Spinal cord (tissue), 10 donors: ENCODE results near the gene PPP2R2C. TPM values are rescaled to one million over a fixed set of nuclear protein-coding genes. Genes with fewer than 3 reads are reported as not detected.

ENCODE experiments used
- DNase-seq, 6 donors: peaks; one replicate each; pipeline versions ENCODE4 v3.0.0 to v3.0.0-alpha.2; 2013 to 2015; ENCODE audit warnings: low spot score in 6 of 6, low read depth in 4 of 6
- H3K27ac ChIP-seq: one replicate; pipeline ENCODE4 v1.5.1; 2013; ENCODE audit warnings: low read depth, low read length, control low read depth
- H3K27me3 ChIP-seq: one replicate; pipeline ENCODE4 v1.6.1; 2013; ENCODE audit warnings: low read length; ENCODE audit not compliant: control insufficient read depth, insufficient read depth
- H3K36me3 ChIP-seq: one replicate; pipeline ENCODE4 v1.6.1; 2013; ENCODE audit warnings: low read length; ENCODE audit not compliant: control insufficient read depth, insufficient read depth
- H3K4me1 ChIP-seq: one replicate; pipeline ENCODE4 v1.6.1; 2013; ENCODE audit warnings: low read length; ENCODE audit not compliant: control insufficient read depth, insufficient read depth
- H3K4me3 ChIP-seq: one replicate; pipeline ENCODE4 v1.5.1; 2013; ENCODE audit warnings: low read depth, low read length, control low read depth
- H3K9me3 ChIP-seq: one replicate; pipeline ENCODE4 v1.6.1; 2013; ENCODE audit warnings: low read length; ENCODE audit not compliant: control insufficient read depth, insufficient read depth
- WGBS: methylation state at CpG from one replicate; pipeline ENCODE4 v1.1.5; 2013; ENCODE audit warnings: missing lambda C conversion rate; ENCODE audit not compliant: insufficient coverage; 5-methylcytosine and 5-hydroxymethylcytosine counted together
- polyA plus RNA-seq, 2 donors: library from polyadenylated mRNA; unstranded; fragments of 120-200 nt; gene quantifications; one replicate each; pipeline ENCODE4 v1.2.1, GENCODE V29; 2013; ENCODE audit not compliant: insufficient read length in 2 of 2
- total RNA-seq, 2 donors: library from RNA; depleted of rRNA in 1 of 2; stranded (reverse); fragments of 120-200 nt in 1 of 2; fragments of >200 nt in 1 of 2; gene quantifications; one replicate each; pipeline versions ENCODE4 v1.2.3 to v1.2.4, GENCODE V29; 2013 to 2014
- donor health status: healthy.

PPP2R2C gene
- total and polyA plus RNA-seq, 4 donors = 17.2 to 114 (median 75.1) TPM

GRCh38 chr4:6313216-6313615 lies 159.2 kb downstream of the PPP2R2C start:
- H3K36me3 ChIP-seq = peaks cover 12% of the 10 kb centered on the region
- no peak overlapping the region for H3K4me3 ChIP-seq
- H3K9me3 ChIP-seq = peaks cover 1% of the 10 kb centered on the region
- no peak overlapping the region for H3K27ac ChIP-seq
- H3K27me3 ChIP-seq = peaks cover 2% of the 10 kb centered on the region
- H3K4me1 ChIP-seq = peaks cover 6% of the 10 kb centered on the region
- WGBS = 94% methylated on average over 5 of the region's 6 CpGs
- no peak for DNase-seq

DNA sequence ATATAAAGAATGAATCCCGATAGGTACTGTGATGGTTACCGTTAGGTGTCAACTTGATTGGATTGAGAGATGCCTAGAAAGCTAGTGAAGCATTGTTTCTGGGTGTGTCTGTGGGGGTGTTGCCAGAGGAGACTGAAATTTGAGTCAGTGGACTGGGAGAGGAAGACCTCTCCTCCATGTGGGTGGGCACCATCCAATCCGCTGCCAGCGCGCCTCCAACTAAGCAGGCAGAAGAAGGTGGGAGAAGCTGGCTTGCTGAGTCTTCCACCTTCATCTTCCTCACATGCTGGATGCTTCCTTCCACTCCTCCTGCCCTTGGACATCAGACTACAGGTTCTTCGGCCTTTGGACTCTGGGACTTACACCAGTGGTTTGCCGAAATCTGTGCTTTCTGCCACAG lies 162.6 kb downstream of the PPP2R2C start:
- H3K27ac ChIP-seq = no peak overlapping the region
- WGBS = 93% methylated on average over 7 of the region's 7 CpGs
- DNase-seq = no peak
- H3K27me3 ChIP-seq = peaks cover 2% of the 10 kb centered on the region
- peaks cover 7% of the 10 kb centered on the region for H3K36me3 ChIP-seq
- peaks cover 6% of the 10 kb centered on the region for H3K4me1 ChIP-seq
- H3K9me3 ChIP-seq = peaks cover 1% of the 10 kb centered on the region
- H3K4me3 ChIP-seq = peak overlapping the region; percentile 24

DNA sequence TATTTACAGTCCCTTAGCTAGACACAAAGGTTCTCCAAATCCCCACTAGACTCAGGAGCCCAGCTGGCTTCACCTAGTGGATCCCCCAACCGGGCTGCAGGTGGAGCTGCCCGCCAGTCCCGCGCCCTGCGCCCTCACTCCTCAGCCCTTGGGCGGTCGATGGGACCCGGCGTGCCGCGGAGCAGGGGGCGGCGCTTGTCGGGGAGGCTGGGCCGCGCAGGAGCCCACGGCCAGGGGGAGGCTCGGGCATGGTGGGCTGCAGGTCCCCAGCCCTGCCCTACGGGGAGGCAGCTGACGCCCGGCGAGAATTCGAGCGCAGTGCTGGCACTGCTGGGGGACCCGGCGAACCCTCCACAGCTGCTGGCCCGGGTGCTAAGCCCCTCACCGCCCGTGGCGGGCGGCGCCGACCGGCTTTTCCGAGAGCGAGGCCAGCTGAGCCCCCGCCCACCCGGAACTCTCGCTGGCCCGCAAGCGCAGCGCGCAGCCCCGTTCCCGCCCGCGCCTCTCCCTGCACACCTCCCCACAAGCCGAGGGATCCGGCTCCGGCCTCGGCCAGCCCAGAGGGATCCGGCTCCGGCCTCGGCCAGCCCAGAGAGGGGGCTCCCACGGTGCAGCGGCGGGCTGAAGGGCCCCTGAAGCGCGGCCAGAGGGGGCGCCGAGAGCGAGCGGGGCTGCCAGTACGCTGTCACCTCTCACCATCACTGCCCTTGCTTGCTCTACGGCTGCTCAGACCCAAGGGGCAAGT lies 163.3 kb downstream of the PPP2R2C start:
- peak in 4 of 6 donors; percentile 20 to 78 (median 45) for DNase-seq
- H3K4me1 ChIP-seq = peaks cover 6% of the 10 kb centered on the region
- peaks cover 2% of the 10 kb centered on the region for H3K27me3 ChIP-seq
- no peak overlapping the region for H3K27ac ChIP-seq
- peak overlapping the region; percentile 24 for H3K4me3 ChIP-seq
- 3% methylated on average over 64 of the region's 65 CpGs for WGBS
- peaks cover 14% of the 10 kb centered on the region for H3K36me3 ChIP-seq
- peaks cover 1% of the 10 kb centered on the region for H3K9me3 ChIP-seq

DNA sequence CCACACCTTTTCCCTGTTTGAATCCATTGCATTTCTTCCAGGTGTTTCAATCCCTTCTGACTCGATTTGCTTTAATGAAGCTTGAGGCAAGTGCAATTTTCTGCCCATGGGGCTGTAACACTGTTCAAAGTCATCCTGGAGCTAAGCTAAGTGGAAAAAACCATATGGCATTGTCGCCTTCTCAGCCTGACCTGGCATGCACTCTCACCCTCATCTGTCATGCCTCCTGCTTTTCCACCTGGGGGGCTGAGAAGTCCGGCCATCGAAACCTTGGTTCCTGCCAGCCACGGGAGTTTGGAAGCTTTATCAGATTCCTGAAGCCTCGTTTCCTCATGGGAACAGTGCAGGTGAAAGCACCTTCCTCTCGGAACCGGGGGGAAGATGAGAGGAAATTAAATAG lies 164.5 kb downstream of the PPP2R2C start:
- Histone ChIP-seq H3K4me3 (no peak overlapping the region), H3K9me3 (peaks cover 1% of the 10 kb centered on the region), H3K27me3 (peaks cover 2% of the 10 kb centered on the region), H3K36me3 (peaks cover 26% of the 10 kb centered on the region), H3K27ac (no peak overlapping the region), H3K4me1 (peaks cover 6% of the 10 kb centered on the region)
- no peak for DNase-seq
- WGBS = 86% methylated on average over 4 of the region's 8 CpGs

DNA sequence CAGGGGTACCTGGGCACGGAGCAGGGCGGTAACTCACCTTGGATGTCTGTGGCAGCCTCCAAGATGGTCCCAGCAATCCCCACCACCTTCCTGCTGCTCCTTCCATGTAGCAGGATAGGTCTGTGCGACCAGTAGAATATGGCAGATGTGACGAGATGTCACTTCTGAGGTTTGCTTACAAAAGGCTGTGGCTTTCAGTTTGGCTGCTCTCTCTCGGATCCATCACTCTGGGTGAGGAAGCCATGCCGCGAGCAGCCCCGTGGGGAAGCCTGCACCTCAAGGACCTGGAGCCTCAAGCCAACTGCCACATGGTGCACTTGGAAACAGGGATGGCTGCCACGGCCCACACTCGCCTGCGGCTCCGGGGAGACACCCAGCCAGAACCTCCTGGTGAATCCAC lies 165.2 kb downstream of the PPP2R2C start:
- H3K27me3 ChIP-seq = peaks cover 2% of the 10 kb centered on the region
- peaks cover 1% of the 10 kb centered on the region for H3K9me3 ChIP-seq
- DNase-seq = no peak
- no peak overlapping the region for H3K27ac ChIP-seq
- peaks cover 6% of the 10 kb centered on the region for H3K4me1 ChIP-seq
- WGBS = 88% methylated on average over 6 of the region's 12 CpGs
- H3K4me3 ChIP-seq = no peak overlapping the region
- H3K36me3 ChIP-seq = peaks cover 32% of the 10 kb centered on the region

DNA sequence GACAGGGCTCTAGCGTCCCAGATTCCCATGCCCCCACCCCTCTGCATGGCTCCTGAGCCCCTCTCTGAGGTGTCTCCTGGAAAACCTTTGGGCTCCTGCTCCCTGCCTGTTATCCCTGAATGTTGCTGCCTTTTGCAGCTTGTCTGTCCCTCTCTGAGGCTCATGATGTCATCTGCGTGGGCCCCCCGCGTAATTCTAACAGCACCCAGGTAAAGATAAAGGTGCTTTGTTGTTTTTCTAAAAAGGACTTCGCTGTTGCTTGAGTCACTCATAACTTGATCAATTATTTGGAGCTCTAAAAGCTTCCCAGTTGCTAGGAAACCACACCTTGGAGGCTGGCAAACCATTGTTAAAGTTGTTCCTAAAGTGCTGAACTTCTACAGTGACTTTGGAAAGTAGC lies 166.1 kb downstream of the PPP2R2C start:
- H3K36me3 ChIP-seq = peaks cover 42% of the 10 kb centered on the region
- peaks cover 6% of the 10 kb centered on the region for H3K4me1 ChIP-seq
- peaks cover 2% of the 10 kb centered on the region for H3K27me3 ChIP-seq
- H3K4me3 ChIP-seq = no peak overlapping the region
- DNase-seq = no peak
- peaks cover 1% of the 10 kb centered on the region for H3K9me3 ChIP-seq
- 46% methylated on average over 2 of the region's 5 CpGs for WGBS
- H3K27ac ChIP-seq = no peak overlapping the region

GRCh38 chr4:6303943-6304342 lies 168.5 kb downstream of the PPP2R2C start:
- no peak for DNase-seq
- H3K36me3 ChIP-seq = peaks cover 64% of the 10 kb centered on the region
- H3K27me3 ChIP-seq = no peaks in the 10 kb centered on the region
- H3K27ac ChIP-seq = no peak overlapping the region
- WGBS = 94% methylated on average over 12 of the region's 12 CpGs
- no peak overlapping the region for H3K4me3 ChIP-seq
- H3K9me3 ChIP-seq = peaks cover 1% of the 10 kb centered on the region
- H3K4me1 ChIP-seq = no peaks in the 10 kb centered on the region

- 70% methylated on average over 5 of the region's 6 CpGs for WGBS
- Histone ChIP-seq H3K36me3 (peaks cover 71% of the 10 kb centered on the region), H3K4me1 (no peaks in the 10 kb centered on the region), H3K9me3 (no peaks in the 10 kb centered on the region), H3K27ac (no peak overlapping the region), H3K27me3 (no peaks in the 10 kb centered on the region), H3K4me3 (no peak overlapping the region)
- no peak for DNase-seq
Measured at GRCh38 chr4:6302869-6303268, 169.5 kb downstream of the PPP2R2C start.

GRCh38 chr4:6301732-6302442 lies 170.5 kb downstream of the PPP2R2C start:
- no peak overlapping the region for H3K27ac ChIP-seq
- no peaks in the 10 kb centered on the region for H3K4me1 ChIP-seq
- 97% methylated on average over 55 of the region's 55 CpGs for WGBS
- H3K9me3 ChIP-seq = no peaks in the 10 kb centered on the region
- DNase-seq = no peak
- H3K36me3 ChIP-seq = peaks cover 72% of the 10 kb centered on the region
- H3K27me3 ChIP-seq = no peaks in the 10 kb centered on the region
- no peak overlapping the region for H3K4me3 ChIP-seq
